Fibroblast of lung (primary cell): ENCODE results near the gene SRCAP. TPM values are rescaled to one million over a fixed set of nuclear protein-coding genes. Genes with fewer than 3 reads are reported as not detected.

Experiments
- DNase-seq, 2 donors: peaks; one replicate each; pipeline versions ENCODE4 v3.0.0 to v3.0.0-alpha.2; 2010; ENCODE audit warnings: low read depth in 2 of 2
- H2AFZ ChIP-seq: 2 replicates; pipeline ENCODE4 v1.5.1; 2012; ENCODE audit warnings: low read length, control low read depth, inconsistent platforms
- H3K27ac ChIP-seq: 2 replicates; pipeline ENCODE4 v1.5.1; 2011; ENCODE audit warnings: low read length, control low read depth; ENCODE audit not compliant: insufficient read depth
- H3K27me3 ChIP-seq: 2 replicates; pipeline ENCODE4 v1.5.1; 2011; ENCODE audit warnings: mild to moderate bottlenecking, low read length; ENCODE audit not compliant: control insufficient read depth, insufficient read depth
- H3K36me3 ChIP-seq: 2 replicates; pipeline ENCODE4 v1.5.1; 2011; ENCODE audit warnings: low read length; ENCODE audit not compliant: control insufficient read depth, insufficient read depth
- H3K4me1 ChIP-seq: 2 replicates; pipeline ENCODE4 v1.5.1; 2011; ENCODE audit warnings: low read length; ENCODE audit not compliant: control insufficient read depth, insufficient read depth; ENCODE audit errors: extremely low read depth
- H3K4me2 ChIP-seq: 2 replicates; pipeline ENCODE4 v1.5.1; 2011; ENCODE audit warnings: low read length, control low read depth; ENCODE audit not compliant: insufficient read depth; ENCODE audit errors: extremely low read depth
- H3K4me3 ChIP-seq, 4 experiments: fragments of 200-600 bp in 1 of 4; sonication (generic) in 1 of 4; replicated peaks in 1 of 4; 2 replicates each; pipeline ENCODE4 v1.5.1; 2011 to 2016; ENCODE audit warnings: low read length in 4 of 4, low read depth in 3 of 4, mild to moderate bottlenecking in 3 of 4, control low read depth in 2 of 4, inconsistent platforms in 1 of 4, mixed read lengths in 1 of 4; ENCODE audit not compliant: insufficient read depth in 1 of 4; ENCODE audit errors: control extremely low read depth in 1 of 4
- H3K79me2 ChIP-seq: 2 replicates; pipeline ENCODE4 v1.5.1; 2012; ENCODE audit warnings: mild to moderate bottlenecking, low read length, inconsistent platforms; ENCODE audit not compliant: control insufficient read depth, insufficient read depth
- H3K9ac ChIP-seq: 2 replicates; pipeline ENCODE4 v1.5.1; 2011; ENCODE audit warnings: mild to moderate bottlenecking, low read length, control low read depth; ENCODE audit not compliant: insufficient read depth
- H3K9me3 ChIP-seq: 2 replicates; pipeline ENCODE4 v1.5.1; 2012; ENCODE audit warnings: low read depth, low read length; ENCODE audit not compliant: control insufficient read depth, insufficient read depth
- H4K20me1 ChIP-seq: 2 replicates; pipeline ENCODE4 v1.5.1; 2011; ENCODE audit warnings: low read length; ENCODE audit not compliant: control insufficient read depth, insufficient read depth; ENCODE audit errors: extremely low read depth
- CTCF ChIP-seq, 2 donors: IDR thresholded peaks in 1 of 2; conservative IDR thresholded peaks in 1 of 2; 1 replicate in 1 of 2; 2 replicates in 1 of 2; pipeline ENCODE4 v1.5.1; 2011 to 2012; ENCODE audit warnings: low read length in 2 of 2, control low read depth in 1 of 2, inconsistent platforms in 1 of 2, low read depth in 1 of 2, mild to moderate bottlenecking in 1 of 2
- EZH2 ChIP-seq: IDR thresholded peaks from 2 replicates; pipeline ENCODE4 v1.5.1; 2012; ENCODE audit warnings: low read length, control low read depth, mild to moderate bottlenecking; ENCODE audit errors: missing control alignments
- polyA plus RNA-seq, 2 donors: library from polyadenylated mRNA; depleted of rRNA in 1 of 2; stranded (reverse) in 1 of 2; unstranded in 1 of 2; fragments of >200 nt; gene quantifications; 2 replicates each; pipeline ENCODE4 v1.2.1, GENCODE V29; 2011 to 2012; ENCODE audit warnings: missing spikeins in 1 of 2
- total RNA-seq: library from RNA; depleted of rRNA; stranded (reverse); fragments of >200 nt; gene quantifications from 2 replicates; pipeline ENCODE4 v1.2.1, GENCODE V29; 2014

The SRCAP gene
- total and polyA plus RNA-seq, 2 donors (not counting 1 experiment from before 2014, with no cell fraction given) = 3.5 to 14.2 TPM

- DNase-seq = no peak
- Histone ChIP-seq H3K79me2 (peaks cover 10% of the 10 kb centered on the region), H3K9me3 (no peaks in the 10 kb centered on the region), H2AFZ (no peak overlapping the region), H3K36me3 (peaks cover 50% of the 10 kb centered on the region), H3K4me3 (no peak overlapping the region), H3K4me2 (no peak overlapping the region), H3K4me1 (peaks cover 4% of the 10 kb centered on the region), H4K20me1 (no peaks in the 10 kb centered on the region), H3K9ac (no peak overlapping the region), H3K27me3 (no peaks in the 10 kb centered on the region), H3K27ac (peak overlapping the region; percentile 16)
- TF ChIP-seq EZH2 (no peak), CTCF (conservative IDR thresholded peaks at IDR 0.05 in 1 of 2, IDR thresholded peaks at IDR 0.05 in 1 of 2; ENCODE audit: low read depth in 1 of 2, low read length in 2 of 2) (no peak)
Measured at GRCh38 chr16:30724641-30725417, 25.9 kb downstream of the SRCAP start.

GRCh38 chr16:30725418-30725792 lies 26.4 kb downstream of the SRCAP start:
- Histone ChIP-seq H3K4me1 (peaks cover 4% of the 10 kb centered on the region), H3K27ac (no peak overlapping the region), H4K20me1 (no peaks in the 10 kb centered on the region), H3K79me2 (peaks cover 8% of the 10 kb centered on the region), H3K9me3 (no peaks in the 10 kb centered on the region), H3K4me3 (no peak overlapping the region), H3K36me3 (peaks cover 49% of the 10 kb centered on the region), H2AFZ (no peak overlapping the region), H3K9ac (no peak overlapping the region), H3K27me3 (no peaks in the 10 kb centered on the region), H3K4me2 (no peak overlapping the region)
- TF ChIP-seq EZH2 = no peak
- TF ChIP-seq CTCF (conservative IDR thresholded peaks at IDR 0.05 in 1 of 2, IDR thresholded peaks at IDR 0.05 in 1 of 2; ENCODE audit: low read depth in 1 of 2, low read length in 2 of 2) = no peak
- no peak for DNase-seq

- no peak for TF ChIP-seq EZH2
- no peak for TF ChIP-seq CTCF (conservative IDR thresholded peaks at IDR 0.05 in 1 of 2, IDR thresholded peaks at IDR 0.05 in 1 of 2; ENCODE audit: low read depth in 1 of 2, low read length in 2 of 2)
- H3K79me2 ChIP-seq = peaks cover 5% of the 10 kb centered on the region
- no peak overlapping the region for H3K4me3 ChIP-seq
- no peak overlapping the region for H3K4me2 ChIP-seq
- DNase-seq = no peak
- H3K9me3 ChIP-seq = no peaks in the 10 kb centered on the region
- no peak overlapping the region for H2AFZ ChIP-seq
- H3K36me3 ChIP-seq = peaks cover 36% of the 10 kb centered on the region
- no peak overlapping the region for H3K27ac ChIP-seq
- no peaks in the 10 kb centered on the region for H3K4me1 ChIP-seq
- no peaks in the 10 kb centered on the region for H4K20me1 ChIP-seq
- no peak overlapping the region for H3K9ac ChIP-seq
- no peaks in the 10 kb centered on the region for H3K27me3 ChIP-seq
Measured at GRCh38 chr16:30728321-30728720, 29.4 kb downstream of the SRCAP start.
